ENCODE measurements around the gene EYA3. TPM values are rescaled to one million over a fixed set of nuclear protein-coding genes. Genes with fewer than 3 reads are reported as not detected.

Gene EYA3
- total RNA-seq, 1 experiment from 2014 or later, result 15.2 TPM

- no peak for DNase-seq (ENCODE audit: low read depth)
Measured at GRCh38 chr1:28073867-28074266, 14.5 kb downstream of the EYA3 start.

- DNase-seq (ENCODE audit: low read depth), result no peak
Measured at GRCh38 chr1:28071813-28072212, 16.6 kb downstream of the EYA3 start.

GRCh38 chr1:28070725-28071593, 17.5 kb downstream of the EYA3 start:
- no peak for DNase-seq (ENCODE audit: low read depth)

GRCh38 chr1:28067523-28068090, 20.8 kb downstream of the EYA3 start:
- no peak for DNase-seq (ENCODE audit: low read depth)

GRCh38 chr1:28066393-28067154, 21.8 kb downstream of the EYA3 start:
- DNase-seq (ENCODE audit: low read depth), result no peak

GRCh38 chr1:28064064-28064463, 24.3 kb downstream of the EYA3 start:
- DNase-seq (ENCODE audit: low read depth), result peak; percentile 41

- no peak for DNase-seq (ENCODE audit: low read depth)
Measured at GRCh38 chr1:28062806-28063205, 25.6 kb downstream of the EYA3 start.

- DNase-seq (ENCODE audit: low read depth), result no peak
Measured at GRCh38 chr1:28058971-28059878, 29.2 kb downstream of the EYA3 start.

- no peak for DNase-seq (ENCODE audit: low read depth)
Measured at GRCh38 chr1:28058168-28058567, 30.2 kb downstream of the EYA3 start.

GRCh38 chr1:28056129-28056925, 32.1 kb downstream of the EYA3 start:
- DNase-seq (ENCODE audit: low read depth), result no peak

- DNase-seq (ENCODE audit: low read depth), result no peak
Measured at GRCh38 chr1:28050776-28051175, 37.6 kb downstream of the EYA3 start.

GRCh38 chr1:28046716-28047115, 41.7 kb downstream of the EYA3 start:
- DNase-seq (ENCODE audit: low read depth), result no peak

- DNase-seq (ENCODE audit: low read depth), result no peak
Measured at GRCh38 chr1:28045777-28046176, 42.6 kb downstream of the EYA3 start.

GRCh38 chr1:28044399-28044798, 44.0 kb downstream of the EYA3 start:
- no peak for DNase-seq (ENCODE audit: low read depth)

GRCh38 chr1:28039341-28039740, 49.1 kb downstream of the EYA3 start:
- no peak for DNase-seq (ENCODE audit: low read depth)

- DNase-seq (ENCODE audit: low read depth), result no peak
Measured at GRCh38 chr1:28037946-28038345, 50.5 kb downstream of the EYA3 start.

GRCh38 chr1:28037206-28037605, 51.2 kb downstream of the EYA3 start:
- no peak for DNase-seq (ENCODE audit: low read depth)

GRCh38 chr1:28036431-28036830, 52.0 kb downstream of the EYA3 start:
- no peak for DNase-seq (ENCODE audit: low read depth)

GRCh38 chr1:28035420-28035819, 53.0 kb downstream of the EYA3 start:
- DNase-seq (ENCODE audit: low read depth), result no peak

- no peak for DNase-seq (ENCODE audit: low read depth)
Measured at GRCh38 chr1:28032281-28032680, 56.1 kb downstream of the EYA3 start.

- DNase-seq (ENCODE audit: low read depth), result no peak
Measured at GRCh38 chr1:28031173-28031572, 57.2 kb downstream of the EYA3 start.

Measured in LHCN-M2 (cell line).